Activated T-cell treated with anti-CD3 and anti-CD28 coated beads, Interleukin-2, amount 50 U/mL, for 1 hour (primary cell): ENCODE data around the gene FZD4.
"Not testable (repeated sequence)": the region's sequence is repeated elsewhere in the genome, so short reads cannot be mapped to it uniquely, and the experiment has no call there.

ENCODE experiments used
- DNase-seq: peaks from one replicate; pipeline ENCODE4 v3.0.0-alpha.2; 2020

Gene FZD4

DNA sequence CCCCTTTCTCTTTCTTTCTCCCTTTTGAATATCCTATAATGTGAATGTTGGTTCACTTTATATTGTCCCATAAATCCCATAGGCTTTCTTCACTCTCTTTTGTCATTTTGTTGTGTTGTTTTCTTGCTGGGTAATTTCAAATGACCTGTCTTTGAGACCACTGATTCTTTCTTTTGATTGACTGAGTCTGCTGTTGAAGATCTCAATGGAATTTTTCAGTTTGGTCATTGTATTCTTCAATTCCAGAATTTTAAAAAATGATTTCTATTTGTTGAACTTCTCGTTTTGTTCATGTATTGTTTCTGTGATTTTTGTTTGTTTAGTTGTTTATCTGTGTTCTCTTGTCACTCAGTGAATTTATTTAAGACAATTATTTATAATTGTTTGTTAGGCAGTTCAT, 17.5 kb upstream of the FZD4 start:
- DNase-seq, result no peak

DNA sequence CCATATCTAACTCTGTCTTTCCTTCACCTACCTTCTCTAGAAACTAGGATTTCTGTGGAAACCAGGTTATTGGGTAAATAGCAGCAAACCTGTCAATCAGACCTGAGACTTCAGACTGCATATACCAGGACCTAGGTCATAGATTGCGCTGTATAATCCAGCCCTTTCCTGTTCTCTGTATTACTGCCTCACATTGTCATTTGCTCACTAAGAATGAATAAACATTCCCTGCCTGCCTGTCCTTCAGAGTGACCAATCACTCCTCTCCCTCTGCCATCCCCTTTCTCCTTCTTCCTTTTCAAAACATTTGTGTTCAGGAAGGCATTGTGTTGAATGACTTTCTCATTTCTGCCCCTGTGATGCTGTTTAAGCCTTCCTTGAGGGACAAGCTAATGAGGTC, 14.1 kb upstream of the FZD4 start:
- no peak for DNase-seq

DNA sequence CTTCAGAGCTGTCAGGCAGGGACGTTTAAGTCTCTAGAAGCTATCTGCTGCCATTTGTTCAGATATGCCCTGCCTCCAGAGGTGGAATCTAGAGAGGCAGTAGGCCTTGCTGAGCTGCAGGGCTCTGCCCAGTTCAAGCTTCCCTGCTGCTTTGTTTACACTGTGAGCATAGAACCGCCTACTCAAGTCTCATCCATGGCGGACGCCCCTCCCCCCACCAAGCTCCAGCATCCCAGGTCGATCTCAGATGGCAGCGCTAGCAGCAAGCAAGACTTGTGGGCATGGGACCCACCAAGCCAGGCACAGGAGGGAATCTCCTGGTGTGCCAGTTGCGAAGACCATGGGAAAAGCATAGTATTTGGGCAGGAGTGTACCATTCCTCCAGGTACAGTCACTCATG, 12.4 kb upstream of the FZD4 start:
- not testable (repeated sequence) for DNase-seq

DNA sequence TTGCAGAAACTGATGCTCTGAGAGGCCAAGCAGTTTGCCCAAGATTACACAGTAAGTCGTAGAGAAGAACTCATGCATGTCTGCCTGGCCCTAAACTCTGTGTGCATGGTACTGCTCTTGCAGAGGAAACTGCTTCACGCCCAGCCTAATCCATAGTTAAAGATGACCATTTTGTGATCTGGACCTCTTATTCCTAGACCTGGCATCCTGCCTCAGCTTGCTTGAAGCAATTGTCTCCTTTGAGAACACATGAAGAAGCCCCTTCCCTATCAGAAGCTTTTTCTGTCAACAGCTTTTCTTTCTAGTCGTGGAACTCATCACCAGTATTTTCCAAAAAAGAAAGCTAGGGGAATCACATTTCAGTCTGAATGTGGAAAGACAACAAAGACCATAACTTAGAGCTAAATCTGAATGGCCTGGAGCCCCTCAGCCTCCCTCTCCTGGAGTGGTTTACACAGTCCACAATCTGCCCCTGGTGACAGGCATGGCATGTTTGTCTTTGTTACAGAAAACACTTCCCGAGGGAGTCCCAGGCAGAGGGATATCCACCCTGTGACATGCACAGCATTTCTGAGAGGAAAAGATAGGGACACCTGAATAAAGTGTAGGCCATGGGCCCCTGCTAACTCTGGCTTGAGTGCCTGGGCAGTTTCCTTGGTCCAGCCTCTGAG, 2.9 kb upstream of the FZD4 start:
- DNase-seq, result no peak

DNA sequence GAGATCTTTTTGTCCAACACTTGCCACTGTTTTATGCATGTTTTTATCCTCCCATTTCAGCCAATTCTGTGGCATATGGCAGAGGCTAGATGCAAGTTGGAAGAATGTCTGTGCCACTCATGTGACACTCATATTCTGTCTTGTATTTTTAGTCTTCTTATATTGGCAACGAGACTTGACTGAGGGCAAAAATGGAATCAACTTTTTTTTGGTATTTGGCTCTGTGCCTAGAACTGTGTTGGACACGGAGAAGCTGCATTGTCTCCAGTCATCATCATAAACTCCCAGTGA, 1.7 kb upstream of the FZD4 start:
- DNase-seq, result no peak

DNA sequence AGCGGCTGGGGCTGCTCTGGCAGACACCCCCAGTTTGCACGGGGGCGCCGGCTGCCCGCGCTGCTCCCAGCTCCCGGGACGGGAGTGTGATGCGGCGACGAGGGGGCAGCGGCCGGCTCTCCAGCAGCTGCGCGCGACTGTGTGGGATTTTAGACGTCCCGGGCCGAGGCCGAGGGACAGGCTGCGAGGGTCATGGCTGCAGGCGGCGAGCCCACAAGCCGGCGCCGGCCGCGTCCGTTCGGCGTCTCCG, 159 bp downstream of the FZD4 start:
- DNase-seq, result no peak

DNA sequence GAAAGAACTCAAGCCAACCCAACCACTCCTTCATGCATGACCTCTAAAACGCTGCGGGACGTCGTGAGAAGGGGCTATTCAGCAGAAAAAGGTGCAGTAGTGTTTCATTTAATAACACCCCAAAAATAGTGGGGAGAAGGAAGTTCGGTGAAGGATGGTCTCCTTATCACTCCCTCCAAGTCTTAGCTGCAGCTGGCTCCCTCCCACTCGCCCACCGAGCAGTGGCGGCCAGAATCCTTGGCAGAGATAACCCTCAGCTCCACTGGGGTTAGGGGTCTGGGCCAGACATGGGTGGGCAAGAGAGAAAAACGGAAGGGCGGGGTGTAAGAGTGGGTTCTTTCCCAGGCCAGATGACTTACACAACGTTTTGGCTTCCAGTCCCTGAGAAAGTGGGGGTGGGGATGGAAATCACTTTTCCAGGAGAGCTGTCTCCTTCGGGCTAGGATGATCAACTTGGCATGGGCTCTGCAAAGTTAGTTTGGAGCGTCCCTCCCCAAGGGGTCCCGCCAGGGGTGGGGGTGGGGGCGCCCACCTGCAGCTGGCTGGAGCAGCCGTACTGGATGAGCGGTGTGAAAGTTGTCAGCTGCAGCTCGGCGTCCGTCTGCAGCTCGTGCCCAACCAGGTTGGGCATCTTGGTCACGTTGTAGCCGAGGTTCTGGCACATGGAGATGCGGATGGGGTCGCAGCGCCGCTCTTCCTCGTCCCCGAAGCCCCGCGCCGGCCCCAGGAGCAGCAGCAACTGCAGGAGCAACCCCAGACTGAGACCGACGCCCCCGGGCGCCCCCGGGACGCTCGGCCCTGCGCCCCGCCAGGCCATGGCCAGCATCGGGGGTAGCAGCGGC, 705 bp downstream of the FZD4 start:
- no peak for DNase-seq

DNA sequence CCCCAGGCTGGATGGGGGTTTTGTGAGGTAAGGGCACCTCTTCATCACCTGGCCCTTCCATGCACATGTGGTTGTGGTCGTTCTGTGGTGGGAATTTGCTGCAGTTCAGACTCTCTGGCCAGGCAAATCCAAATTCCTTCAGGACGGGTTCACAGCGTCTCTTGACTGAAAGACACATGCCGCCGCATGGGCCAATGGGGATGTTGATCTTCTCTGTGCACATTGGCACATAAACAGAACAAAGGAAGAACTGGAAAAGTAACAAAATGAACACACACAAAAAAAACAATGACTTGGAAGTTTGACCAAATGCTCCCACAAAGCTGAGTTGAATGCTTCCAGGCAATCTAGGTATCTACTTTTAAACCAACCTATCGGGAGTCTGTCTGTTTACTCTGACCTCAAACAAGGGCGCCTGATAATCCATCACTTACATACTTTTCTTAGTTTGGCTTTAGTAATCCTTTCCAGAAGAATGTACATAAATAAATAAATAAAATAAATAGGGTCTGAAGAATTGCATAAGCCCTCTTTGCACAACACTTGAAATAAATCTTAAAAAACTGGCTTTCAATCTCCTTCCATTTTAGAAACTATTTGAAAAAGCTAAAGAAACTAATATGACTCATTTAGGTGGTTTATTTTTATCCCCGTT, 2.8 kb downstream of the FZD4 start:
- no peak for DNase-seq

DNA sequence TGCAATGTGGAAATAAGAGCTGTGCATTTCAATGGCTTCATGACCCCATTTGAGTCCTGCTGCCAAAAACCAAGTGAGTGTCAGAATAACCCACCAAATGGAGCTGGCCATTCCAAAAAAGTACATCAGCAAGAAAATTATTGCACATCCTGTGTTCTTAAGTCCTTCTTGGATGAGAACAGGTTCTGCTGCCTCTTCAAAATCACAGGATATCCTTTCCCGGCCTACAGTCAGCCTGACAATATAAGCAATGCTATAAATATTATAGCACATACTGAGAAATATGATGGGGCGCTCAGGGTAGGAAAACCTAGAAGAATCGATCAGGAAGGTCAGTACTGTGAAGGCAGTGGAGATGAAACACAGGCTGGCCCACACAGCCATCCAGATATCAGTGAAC, 3.5 kb downstream of the FZD4 start:
- DNase-seq, result no peak

DNA sequence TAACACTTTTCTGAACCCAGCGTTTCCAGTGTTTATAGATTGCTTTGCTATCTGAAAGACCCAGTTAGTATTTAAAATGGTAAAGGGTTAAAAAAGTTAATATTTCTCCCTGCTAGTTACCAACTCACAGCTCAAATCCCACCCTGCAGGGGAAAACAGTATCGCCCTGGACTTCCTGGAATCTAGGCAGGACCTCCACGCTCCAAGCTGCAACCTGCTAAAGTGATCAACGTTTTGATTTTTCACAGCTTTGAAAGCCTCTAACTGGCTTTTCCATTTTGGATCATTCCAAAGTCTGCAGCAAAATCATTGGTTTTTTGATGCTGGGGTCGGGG, 4.6 kb downstream of the FZD4 start:
- no peak for DNase-seq

DNA sequence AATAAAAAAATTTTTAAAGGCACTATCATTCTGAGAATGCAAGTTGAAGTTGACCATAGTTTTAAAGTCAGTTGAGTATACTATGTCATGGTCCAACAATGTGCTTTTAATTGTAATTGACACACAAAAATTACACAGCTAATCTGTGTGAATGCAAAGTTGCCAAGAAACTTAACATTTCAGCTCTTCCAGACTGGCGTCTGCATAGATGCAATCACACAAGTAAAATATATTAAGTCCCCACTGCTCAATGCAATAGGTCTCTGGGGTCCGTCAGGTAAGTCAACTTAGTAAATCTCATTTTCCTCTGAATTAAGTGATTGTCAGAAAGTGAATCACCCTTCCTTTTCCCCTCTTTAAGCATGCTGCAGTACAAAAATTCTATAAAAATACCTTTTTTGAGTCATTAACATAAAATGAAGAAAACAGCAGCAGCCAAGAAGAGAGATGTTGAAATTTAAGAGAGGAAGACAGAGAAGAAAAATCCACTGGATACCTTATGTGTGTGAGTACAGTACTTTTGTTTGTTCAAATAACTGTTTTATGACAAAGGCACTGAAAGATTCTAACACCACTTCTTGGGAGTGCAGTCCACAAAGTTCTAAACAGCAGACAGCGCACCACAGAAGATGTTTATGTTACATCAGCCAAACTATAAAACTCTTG, 5.1 kb downstream of the FZD4 start:
- DNase-seq, result no peak

DNA sequence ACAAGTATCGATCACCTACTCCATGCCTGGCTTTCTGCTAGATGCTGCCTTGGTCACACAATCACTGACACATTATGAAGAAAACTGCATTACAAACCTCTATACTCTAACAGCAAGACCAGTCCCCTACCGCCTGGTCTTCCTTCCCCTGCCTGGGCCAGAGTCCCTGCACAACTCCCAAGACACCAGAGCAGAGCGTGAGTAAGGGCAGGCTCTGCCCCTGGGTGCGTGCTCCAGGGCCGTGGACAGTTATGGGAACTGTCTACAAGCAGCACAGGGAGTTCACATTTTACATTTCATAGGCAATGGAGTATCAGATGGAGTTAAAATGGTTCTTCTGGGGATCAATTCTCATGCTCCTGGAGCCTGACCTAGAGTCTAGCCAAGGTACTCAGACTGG, 6.5 kb downstream of the FZD4 start:
- no peak for DNase-seq

DNA sequence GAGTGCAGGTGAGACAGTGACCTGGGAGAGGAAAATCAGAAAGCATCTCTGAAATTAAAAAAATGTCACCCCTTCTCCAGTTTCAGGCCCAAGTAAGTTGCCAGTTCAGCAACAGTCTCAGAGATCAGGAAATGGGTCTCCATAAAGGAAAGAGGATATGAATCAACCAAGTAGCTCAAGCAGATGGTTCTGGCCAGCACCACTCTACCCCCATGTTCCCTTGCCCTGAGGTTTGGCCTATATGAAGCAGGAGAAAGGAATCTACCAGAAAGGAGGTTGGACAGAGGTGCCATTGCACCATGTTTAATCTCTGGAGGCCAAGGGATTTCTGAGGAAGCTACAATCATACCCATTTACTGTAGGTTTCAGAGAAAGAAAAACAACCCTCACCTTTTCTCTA, 7.7 kb downstream of the FZD4 start:
- DNase-seq, result no peak

DNA sequence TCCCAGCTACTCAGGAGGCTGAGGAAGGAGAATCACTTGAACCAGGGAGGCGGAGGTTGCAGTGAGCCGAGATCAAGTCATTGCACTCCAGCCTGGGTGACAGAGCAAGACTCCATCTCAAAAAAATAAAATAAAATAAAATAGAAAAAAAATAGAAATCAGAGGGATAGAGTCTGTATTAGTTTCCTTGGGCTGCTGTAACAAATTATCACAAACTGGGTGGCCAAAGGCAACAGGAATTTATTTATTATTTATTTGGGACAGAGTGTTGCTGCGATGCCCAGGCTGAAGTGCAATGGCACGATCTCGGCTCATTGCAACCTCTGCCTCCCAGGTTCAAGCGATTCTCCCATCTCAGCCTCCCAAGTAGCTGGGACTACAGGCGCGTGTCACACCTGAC, 11.7 kb downstream of the FZD4 start:
- DNase-seq, result not testable (repeated sequence)

DNA sequence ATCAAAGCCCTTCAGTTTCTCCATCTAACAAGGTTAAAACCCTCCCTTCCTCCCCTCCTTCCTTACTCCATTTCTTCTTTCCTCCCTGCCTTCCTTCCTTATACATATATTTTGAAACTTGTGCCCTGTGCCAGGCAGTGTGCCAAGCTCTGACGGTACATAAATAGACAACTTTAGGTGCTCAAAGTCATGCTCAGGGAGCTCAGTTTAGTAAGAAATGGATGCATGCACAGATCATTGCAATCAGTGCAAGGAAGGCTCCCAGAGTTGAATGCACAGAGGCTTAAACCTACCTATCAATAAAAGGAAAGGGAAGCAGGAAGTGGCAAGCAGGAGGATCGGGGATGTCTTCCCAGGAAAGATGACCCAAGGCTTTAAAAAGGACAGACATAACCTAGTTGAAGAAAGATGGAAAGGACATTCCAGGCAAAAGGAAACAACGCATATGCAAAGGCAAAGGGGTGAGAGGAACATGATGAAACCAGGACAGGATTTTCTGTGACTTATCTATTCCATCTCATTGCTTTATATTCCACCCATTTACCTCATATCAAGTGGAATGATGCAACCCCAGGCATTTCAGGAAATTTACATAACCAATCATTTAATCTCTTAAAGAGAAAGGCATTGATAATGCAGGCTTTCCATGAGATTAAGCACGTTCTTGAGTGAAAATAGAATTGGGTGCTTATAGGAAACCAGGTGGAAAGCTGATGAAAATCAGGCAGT, 13.2 kb downstream of the FZD4 start:
- DNase-seq, result no peak

DNA sequence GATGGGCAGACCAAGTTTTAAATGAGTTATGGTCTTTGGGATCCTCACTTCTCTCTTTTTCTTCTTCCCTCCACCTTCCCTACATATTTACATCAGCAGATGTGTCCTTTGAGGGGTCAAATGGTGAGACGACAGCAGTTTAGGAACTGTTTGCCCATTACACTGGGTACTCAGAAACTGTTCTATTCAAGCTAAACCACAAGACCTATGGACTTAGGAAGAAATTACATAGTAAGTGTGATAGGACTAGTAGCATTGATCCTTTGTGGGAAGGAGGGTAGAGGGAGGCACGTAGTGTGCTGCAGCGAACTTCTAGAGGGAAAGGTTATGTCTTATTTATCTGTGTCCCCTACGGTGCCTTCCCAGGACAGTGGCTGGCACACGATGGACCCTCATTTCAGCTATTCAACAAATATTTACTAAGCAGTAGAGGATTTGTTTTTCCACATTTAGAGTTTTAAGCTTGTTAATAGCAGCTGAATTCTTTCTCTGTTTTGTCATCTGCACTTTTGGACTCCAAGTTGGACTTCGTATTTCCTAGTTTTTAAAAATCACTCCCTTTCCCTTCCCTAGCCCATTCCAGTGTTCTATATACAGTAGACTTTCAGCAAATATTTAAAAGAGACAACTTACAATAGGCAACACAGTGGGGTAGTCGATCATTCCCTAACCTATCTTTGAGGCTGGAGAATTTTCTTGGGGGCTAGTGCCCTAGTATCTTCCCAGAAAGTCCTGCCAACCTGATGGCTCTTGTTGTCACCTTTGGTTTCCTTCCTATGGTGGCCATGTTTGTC, 13.9 kb downstream of the FZD4 start:
- no peak for DNase-seq

DNA sequence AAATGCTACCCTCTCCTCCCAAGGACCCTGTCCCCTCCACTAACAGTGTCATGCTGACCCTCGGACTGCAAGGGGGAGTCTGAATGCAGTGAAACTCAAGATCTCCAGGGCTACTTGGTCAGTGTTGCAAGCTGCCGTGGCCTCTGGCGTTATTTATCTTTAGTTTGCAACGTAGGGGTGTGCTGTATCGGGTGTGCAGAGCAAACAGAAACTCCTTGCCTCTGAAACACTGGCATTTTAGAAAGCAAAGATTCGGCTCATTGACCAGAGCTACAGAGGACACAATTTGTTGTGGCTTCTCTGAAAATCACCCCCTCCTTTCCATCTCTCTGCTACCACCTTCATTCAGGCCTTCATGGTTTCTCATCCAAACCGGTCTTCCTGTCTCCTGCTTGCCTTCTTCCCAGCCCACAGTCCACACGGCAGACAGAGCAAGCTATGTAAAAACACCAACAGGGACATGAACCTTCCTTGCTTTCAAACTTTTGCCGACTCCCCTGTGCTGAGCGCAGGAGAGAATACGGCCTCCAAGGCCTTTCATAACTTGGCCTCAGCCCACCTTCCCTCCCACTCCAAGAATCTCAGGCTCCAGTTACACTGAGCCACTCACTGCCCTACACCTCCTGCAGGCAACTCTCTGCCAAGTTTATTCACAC, 14.9 kb downstream of the FZD4 start:
- DNase-seq, result no peak

DNA sequence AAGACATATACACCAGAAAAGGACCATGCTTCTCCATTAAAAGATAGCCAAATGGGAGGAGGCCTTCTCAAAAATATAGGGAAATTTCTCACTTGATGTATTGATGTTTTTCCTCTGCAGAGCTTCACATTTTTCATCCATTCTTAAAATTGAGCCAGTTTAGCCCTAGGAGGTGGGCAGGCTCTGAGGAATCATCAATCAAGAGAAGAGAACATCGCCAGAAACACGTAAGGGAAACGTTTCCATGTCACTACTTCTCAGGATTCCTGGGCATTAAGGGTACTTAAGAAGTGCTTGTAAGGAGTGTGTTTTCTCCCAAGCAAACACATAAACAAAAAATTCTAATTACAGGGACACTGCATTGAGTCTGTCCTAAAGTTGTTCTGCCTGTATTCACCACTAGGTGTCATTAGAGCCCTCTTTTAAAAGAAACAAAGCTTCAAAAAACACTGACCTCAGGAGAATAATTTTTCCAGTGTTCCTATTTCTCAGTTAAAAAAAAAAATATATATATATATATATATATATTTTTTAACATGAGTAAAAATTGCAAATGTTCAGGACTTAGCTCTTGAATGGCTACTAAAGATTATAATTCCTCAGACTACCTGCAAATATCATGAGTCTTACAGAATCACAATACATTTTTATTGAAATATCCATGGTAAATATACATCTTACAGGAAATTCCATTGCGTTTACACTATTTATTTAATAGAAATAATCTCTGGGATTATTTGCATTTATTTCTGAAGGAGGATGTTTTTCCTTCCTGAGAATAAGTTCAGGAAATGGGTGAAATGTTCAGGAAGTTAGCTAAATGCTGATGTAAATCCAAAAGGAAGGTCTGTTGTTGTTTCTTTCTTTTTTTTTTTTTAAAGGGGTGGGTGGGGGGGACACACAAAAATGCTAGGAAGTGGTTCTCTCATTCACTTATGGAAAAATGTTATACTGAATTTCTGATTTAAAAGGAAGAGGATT, 16.0 kb downstream of the FZD4 start:
- DNase-seq, result no peak

DNA sequence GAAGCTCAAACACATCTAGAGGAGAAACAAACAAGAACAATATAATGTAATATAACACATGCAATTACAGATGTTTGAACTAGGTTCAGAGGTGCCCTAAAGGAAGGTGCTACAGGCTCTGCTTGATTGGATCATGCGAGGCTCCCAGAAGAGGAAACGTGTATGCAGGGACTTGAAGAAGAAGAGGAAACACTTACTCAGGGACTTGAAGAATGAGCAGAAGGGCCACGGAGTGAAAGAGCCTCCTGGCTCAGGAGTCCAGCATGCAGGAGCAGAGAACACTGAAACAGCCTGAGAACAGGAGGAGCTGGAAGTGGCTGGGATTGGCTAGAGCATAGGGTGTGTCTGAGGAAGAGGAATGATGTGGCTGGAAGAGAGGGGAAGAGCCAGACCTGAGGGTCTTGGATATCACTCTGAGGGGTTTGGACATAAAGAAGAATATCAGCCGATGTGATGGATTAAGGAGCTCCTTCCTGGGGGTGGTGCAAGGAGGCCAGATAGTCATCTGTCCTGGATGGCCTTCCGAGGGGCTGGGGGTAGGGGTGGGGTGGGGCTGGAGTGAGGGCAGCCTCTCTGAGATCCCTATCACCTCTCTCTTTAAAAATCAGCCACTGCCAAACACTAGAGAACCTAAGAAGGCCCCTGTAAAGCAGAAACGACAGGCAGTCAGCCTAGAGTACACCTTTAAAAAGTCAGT, 16.8 kb downstream of the FZD4 start:
- no peak for DNase-seq

DNA sequence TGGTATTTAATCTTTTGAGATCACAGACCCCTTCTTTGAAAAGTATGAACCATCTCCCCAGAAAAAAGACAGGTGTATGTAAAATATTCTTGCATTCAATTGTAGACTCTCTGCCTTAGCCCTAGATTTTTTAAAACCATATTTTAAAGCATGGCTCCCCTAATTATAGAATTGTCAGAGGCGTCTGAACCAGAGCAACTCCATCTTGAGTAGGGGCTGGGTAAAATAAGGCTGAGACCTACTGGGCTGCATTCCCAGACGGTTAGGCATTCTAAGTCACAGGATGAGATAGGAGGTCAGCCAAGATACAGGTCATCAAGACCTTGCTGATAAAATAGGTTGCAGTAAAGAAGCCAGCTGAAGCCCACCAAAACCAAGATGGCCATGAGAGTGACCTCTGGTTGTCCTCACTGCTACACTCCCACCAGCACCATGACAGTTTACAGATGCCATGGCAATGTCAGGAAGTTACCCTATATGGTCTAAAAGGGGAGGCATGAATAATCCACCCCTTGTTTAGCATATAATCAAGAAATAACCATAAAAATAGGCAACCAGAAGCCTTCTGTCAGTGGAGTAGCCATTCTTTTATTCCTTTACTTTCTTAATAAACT, 17.9 kb downstream of the FZD4 start:
- DNase-seq, result not testable (repeated sequence)
